ENCODE measurements around the gene ECHDC1.

DNA sequence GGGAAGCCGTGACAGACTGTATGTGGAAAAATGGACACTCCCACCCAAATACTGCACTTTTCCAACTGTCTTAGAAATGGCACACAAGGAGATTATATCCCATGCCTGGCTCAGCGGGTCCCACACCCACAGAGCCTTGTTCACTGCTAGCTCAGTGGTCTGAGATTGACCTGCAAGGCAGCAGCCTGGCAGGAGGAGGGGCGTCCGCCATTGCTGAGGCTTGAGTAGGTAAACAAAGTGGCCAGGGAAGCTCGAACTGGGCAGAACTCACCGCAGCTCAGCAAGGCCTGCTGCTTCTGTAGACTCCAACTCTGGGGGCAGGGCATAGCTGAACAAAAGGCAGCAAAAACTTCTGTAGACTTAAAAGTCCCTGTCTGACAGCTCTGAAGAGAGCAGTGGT, 88.1 kb downstream of the ECHDC1 start:
- TF ChIP-seq, protein P1, sequence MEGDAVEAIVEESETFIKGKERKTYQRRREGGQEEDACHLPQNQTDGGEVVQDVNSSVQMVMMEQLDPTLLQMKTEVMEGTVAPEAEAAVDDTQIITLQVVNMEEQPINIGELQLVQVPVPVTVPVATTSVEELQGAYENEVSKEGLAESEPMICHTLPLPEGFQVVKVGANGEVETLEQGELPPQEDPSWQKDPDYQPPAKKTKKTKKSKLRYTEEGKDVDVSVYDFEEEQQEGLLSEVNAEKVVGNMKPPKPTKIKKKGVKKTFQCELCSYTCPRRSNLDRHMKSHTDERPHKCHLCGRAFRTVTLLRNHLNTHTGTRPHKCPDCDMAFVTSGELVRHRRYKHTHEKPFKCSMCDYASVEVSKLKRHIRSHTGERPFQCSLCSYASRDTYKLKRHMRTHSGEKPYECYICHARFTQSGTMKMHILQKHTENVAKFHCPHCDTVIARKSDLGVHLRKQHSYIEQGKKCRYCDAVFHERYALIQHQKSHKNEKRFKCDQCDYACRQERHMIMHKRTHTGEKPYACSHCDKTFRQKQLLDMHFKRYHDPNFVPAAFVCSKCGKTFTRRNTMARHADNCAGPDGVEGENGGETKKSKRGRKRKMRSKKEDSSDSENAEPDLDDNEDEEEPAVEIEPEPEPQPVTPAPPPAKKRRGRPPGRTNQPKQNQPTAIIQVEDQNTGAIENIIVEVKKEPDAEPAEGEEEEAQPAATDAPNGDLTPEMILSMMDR (conservative IDR thresholded peaks at IDR 0.05; ENCODE audit: low read length): no peak
- TF ChIP-seq EZH2phosphoT487 (IDR thresholded peaks at IDR 0.05; ENCODE audit: borderline replicate concordance): no peak
